Suprapubic skin (tissue), 4 donors: Measurements from ENCODE around the gene ZNF541. TPM values are rescaled to one million over a fixed set of nuclear protein-coding genes. Genes with fewer than 3 reads are reported as not detected.

Source experiments
- DNase-seq, 2 donors: peaks; one replicate each; pipeline ENCODE4 v3.0.0-alpha.2; 2019; ENCODE audit warnings: low spot score in 2 of 2
- H3K27ac ChIP-seq: fragments of 200-600 bp; sonication (generic); one replicate; pipeline ENCODE4 v1.5.1; 2019
- H3K27me3 ChIP-seq: fragments of 200-600 bp; sonication (generic); one replicate; pipeline ENCODE4 v1.5.1; 2019
- H3K36me3 ChIP-seq: fragments of 200-600 bp; sonication (generic); one replicate; pipeline ENCODE4 v1.5.1; 2019
- H3K4me1 ChIP-seq: fragments of 200-600 bp; sonication (generic); one replicate; pipeline ENCODE4 v1.5.1; 2019
- H3K4me3 ChIP-seq: fragments of 200-600 bp; sonication (generic); one replicate; pipeline ENCODE4 v1.5.1; 2019; ENCODE audit warnings: mild to moderate bottlenecking
- H3K9me3 ChIP-seq: fragments of 200-600 bp; sonication (generic); one replicate; pipeline ENCODE4 v1.5.1; 2019
- CTCF ChIP-seq, 2 donors: fragments of 200-600 bp in 1 of 2; fragments of 450-650 bp in 1 of 2; sonication (generic) in 1 of 2; IDR thresholded peaks; one replicate each; pipeline ENCODE4 v1.5.1; 2016 to 2019; ENCODE audit warnings: antibody characterized with exemption in 2 of 2, mild to moderate bottlenecking in 1 of 2, moderate library complexity in 1 of 2
- EP300 ChIP-seq: sonication (generic); formaldehyde crosslinking; IDR thresholded peaks from one replicate; pipeline ENCODE4 v1.6.1; 2017; ENCODE audit warnings: antibody characterized with exemption
- POLR2A ChIP-seq, 2 donors: fragments of 450-650 bp; IDR thresholded peaks; one replicate each; pipeline ENCODE4 v1.6.1; 2017; ENCODE audit warnings: antibody characterized with exemption in 2 of 2, mild to moderate bottlenecking in 2 of 2, moderate library complexity in 2 of 2
- POLR2AphosphoS5 ChIP-seq, 3 donors: sonication (generic); formaldehyde crosslinking; IDR thresholded peaks; one replicate each; pipeline ENCODE4 v1.6.1; 2017; ENCODE audit warnings: antibody characterized with exemption in 3 of 3
- WGBS: methylation state at CpG from one replicate; pipeline ENCODE4 v1.1.5; 2018; 5-methylcytosine and 5-hydroxymethylcytosine counted together
- total RNA-seq, 4 donors: library from RNA; depleted of rRNA; stranded (reverse); fragments of >200 nt; gene quantifications; one replicate each; pipeline ENCODE4 v1.1.0, GENCODE V29; 2016

Gene ZNF541
- total RNA-seq, 4 donors from 2014 or later: 0.49 to 0.80 (median 0.51) TPM; not detected in 1

GRCh38 chr19:47538812-47539211 is 34.1 kb downstream of the ZNF541 start:
- no peaks in the 10 kb centered on the region for H3K9me3 ChIP-seq
- WGBS: 74% methylated on average over 5 of the region's 5 CpGs
- H3K36me3 ChIP-seq: no peaks in the 10 kb centered on the region
- DNase-seq: no peak
- peaks cover 2% of the 10 kb centered on the region for H3K27me3 ChIP-seq
- H3K4me3 ChIP-seq: no peak overlapping the region
- TF ChIP-seq POLR2A (IDR thresholded peaks at IDR 0.05) (no peak), EP300 (no peak), CTCF (IDR thresholded peaks at IDR 0.05) (no peak), POLR2AphosphoS5 (IDR thresholded peaks at IDR 0.05) (no peak)
- no peak overlapping the region for H3K27ac ChIP-seq
- H3K4me1 ChIP-seq: no peaks in the 10 kb centered on the region

- H3K27me3 ChIP-seq: no peaks in the 10 kb centered on the region
- TF ChIP-seq CTCF (IDR thresholded peaks at IDR 0.05) (no peak), EP300 (no peak), POLR2A (IDR thresholded peaks at IDR 0.05) (no peak), POLR2AphosphoS5 (IDR thresholded peaks at IDR 0.05) (no peak)
- H3K36me3 ChIP-seq: no peaks in the 10 kb centered on the region
- no peaks in the 10 kb centered on the region for H3K4me1 ChIP-seq
- WGBS: 91% methylated on average over 4 of the region's 4 CpGs
- H3K27ac ChIP-seq: no peak overlapping the region
- H3K9me3 ChIP-seq: no peaks in the 10 kb centered on the region
- no peak for DNase-seq
- H3K4me3 ChIP-seq: no peak overlapping the region
Observed at GRCh38 chr19:47537493-47537892, 35.5 kb downstream of the ZNF541 start.

GRCh38 chr19:47534628-47535027 is 38.3 kb downstream of the ZNF541 start:
- DNase-seq: no peak
- H3K36me3 ChIP-seq: no peaks in the 10 kb centered on the region
- no peaks in the 10 kb centered on the region for H3K9me3 ChIP-seq
- no peak overlapping the region for H3K27ac ChIP-seq
- H3K4me1 ChIP-seq: no peaks in the 10 kb centered on the region
- TF ChIP-seq POLR2AphosphoS5 (IDR thresholded peaks at IDR 0.05) (no peak), POLR2A (IDR thresholded peaks at IDR 0.05) (no peak), EP300 (no peak), CTCF (IDR thresholded peaks at IDR 0.05) (no peak)
- WGBS: 79% methylated on average over 1 of the region's 1 CpG
- H3K27me3 ChIP-seq: no peaks in the 10 kb centered on the region
- H3K4me3 ChIP-seq: no peak overlapping the region

GRCh38 chr19:47531640-47532387 is 41.1 kb downstream of the ZNF541 start:
- 52% methylated on average over 13 of the region's 14 CpGs for WGBS
- H3K4me1 ChIP-seq: no peaks in the 10 kb centered on the region
- TF ChIP-seq POLR2A (IDR thresholded peaks at IDR 0.05): no peak

GRCh38 chr19:47529018-47529742 is 43.8 kb downstream of the ZNF541 start:
- Histone ChIP-seq H3K27ac (no peak overlapping the region), H3K9me3 (no peaks in the 10 kb centered on the region), H3K4me3 (no peak overlapping the region), H3K27me3 (no peaks in the 10 kb centered on the region), H3K4me1 (no peaks in the 10 kb centered on the region), H3K36me3 (no peaks in the 10 kb centered on the region)
- WGBS: 80% methylated on average over 8 of the region's 16 CpGs
- TF ChIP-seq POLR2AphosphoS5 (IDR thresholded peaks at IDR 0.05) (no peak), POLR2A (IDR thresholded peaks at IDR 0.05) (no peak), CTCF (IDR thresholded peaks at IDR 0.05) (no peak), EP300 (no peak)
- no peak for DNase-seq

More at GRCh38 chr19:47531640-47532387, 41.1 kb downstream of the ZNF541 start:
- Histone ChIP-seq H3K9me3 (no peaks in the 10 kb centered on the region), H3K36me3 (no peaks in the 10 kb centered on the region), H3K4me3 (no peak overlapping the region), H3K27me3 (no peaks in the 10 kb centered on the region), H3K27ac (no peak overlapping the region)
- no peak for DNase-seq
